Keratinocyte (primary cell): ENCODE results near the gene SCAMP1. TPM values are rescaled to one million over a fixed set of nuclear protein-coding genes. Genes with fewer than 3 reads are reported as not detected.

Experiments
- DNase-seq: peaks from one replicate; pipeline ENCODE4 v3.0.0-alpha.2; 2011; ENCODE audit warnings: low read depth, missing footprints, low spot score
- FAIRE-seq: peaks from 2 replicates; lab custom pipeline; 2011; peaks lifted over from hg19 to GRCh38; lab: Jason Lieb, UNC
- H2AFZ ChIP-seq: 2 replicates; pipeline ENCODE4 v1.6.0; 2012; ENCODE audit warnings: low read length, control low read depth, inconsistent platforms; ENCODE audit not compliant: control insufficient read depth
- H3K27ac ChIP-seq: 2 replicates; pipeline ENCODE4 v1.5.1; 2011; ENCODE audit warnings: low read length; ENCODE audit not compliant: control insufficient read depth, insufficient read depth
- H3K27me3 ChIP-seq: 3 replicates; pipeline ENCODE4 v1.6.0; 2011; ENCODE audit warnings: low read length; ENCODE audit not compliant: control insufficient read depth, insufficient read depth; ENCODE audit errors: extremely low read depth
- H3K36me3 ChIP-seq, 2 experiments: 2 replicates in 1 of 2; 3 replicates in 1 of 2; pipeline ENCODE4 v1.5.1; 2011; ENCODE audit warnings: low read length in 2 of 2, mild to moderate bottlenecking in 1 of 2; ENCODE audit not compliant: control insufficient read depth in 2 of 2, insufficient read depth in 2 of 2; ENCODE audit errors: extremely low read depth in 1 of 2
- H3K4me1 ChIP-seq: 3 replicates; pipeline ENCODE4 v1.5.1; 2011; ENCODE audit warnings: low read length; ENCODE audit not compliant: control insufficient read depth, insufficient read depth; ENCODE audit errors: extremely low read depth
- H3K4me2 ChIP-seq: 3 replicates; pipeline ENCODE4 v1.6.0; 2011; ENCODE audit warnings: low read depth, low read length; ENCODE audit not compliant: control insufficient read depth, insufficient read depth; ENCODE audit errors: extremely low read depth
- H3K4me3 ChIP-seq, 3 experiments: fragments of 200-600 bp in 1 of 3; sonication (generic) in 1 of 3; 2 replicates in 2 of 3; 3 replicates in 1 of 3; pipeline ENCODE4 v1.5.1; 2011 to 2016; ENCODE audit warnings: low read length in 3 of 3, mild to moderate bottlenecking in 3 of 3, control low read depth in 2 of 3, inconsistent platforms in 1 of 3, low read depth in 1 of 3, mixed read lengths in 1 of 3, mixed run types in 1 of 3, moderate library complexity in 1 of 3; ENCODE audit not compliant: control insufficient read depth in 2 of 3, insufficient read depth in 2 of 3; ENCODE audit errors: extremely low read depth in 1 of 3
- H3K79me2 ChIP-seq: 2 replicates; pipeline ENCODE4 v1.6.0; 2012; ENCODE audit warnings: low read length; ENCODE audit not compliant: control insufficient read depth, insufficient read depth
- H3K9ac ChIP-seq: 3 replicates; pipeline ENCODE4 v1.6.0; 2011; ENCODE audit warnings: low read length; ENCODE audit not compliant: control insufficient read depth, insufficient read depth; ENCODE audit errors: extremely low read depth
- H3K9me1 ChIP-seq: 3 replicates; pipeline ENCODE4 v1.6.0; 2011; ENCODE audit warnings: low read length; ENCODE audit not compliant: control insufficient read depth, insufficient read depth; ENCODE audit errors: extremely low read depth
- H3K9me3 ChIP-seq: 2 replicates; pipeline ENCODE4 v1.5.1; 2012; ENCODE audit warnings: low read depth, low read length; ENCODE audit not compliant: control insufficient read depth
- H4K20me1 ChIP-seq: 3 replicates; pipeline ENCODE4 v1.6.0; 2011; ENCODE audit warnings: low read length; ENCODE audit not compliant: control insufficient read depth, insufficient read depth; ENCODE audit errors: extremely low read depth
- EZH2 ChIP-seq: IDR thresholded peaks from one replicate; pipeline ENCODE4 v1.6.1; 2012; ENCODE audit warnings: inconsistent platforms, mild to moderate bottlenecking, low read length, moderate library complexity
- dilution Hi-C: fragments of 300-500 bp; cut with MboI; formaldehyde crosslinking; loops from one replicate; pipeline ENCODE4 v1.7.0; 2020; ENCODE audit warnings: low sequenced_read_pairs; ENCODE audit not compliant: extremely low pct_ligation_motif_present
- polyA plus RNA-seq, 5 experiments: library from polyadenylated mRNA; depleted of rRNA in 3 of 5; stranded (reverse) in 3 of 5; stranded (forward) in 1 of 5; unstranded in 1 of 5; fragments of >200 nt; gene quantifications; 1 replicate in 1 of 5; 2 replicates in 3 of 5; 3 replicates in 1 of 5; pipeline versions ENCODE4 v1.2.1 to v1.2.3, GENCODE V29; 2011 to 2012; ENCODE audit warnings: missing spikeins in 2 of 5, low read depth in 1 of 5, low replicate concordance in 1 of 5
- TF ChIP-seq, protein P1 (sequence below), 3 experiments: IDR thresholded peaks in 1 of 3; conservative IDR thresholded peaks in 1 of 3; optimal IDR thresholded peaks in 1 of 3; 2 replicates in 2 of 3; 3 replicates in 1 of 3; pipeline versions ENCODE3 to v1.5.1; 2011; ENCODE audit warnings: low read length in 3 of 3, mild to moderate bottlenecking in 3 of 3, moderate library complexity in 2 of 3, control low read depth in 1 of 3, inconsistent platforms in 1 of 3; ENCODE audit not compliant: insufficient read depth in 2 of 3; ENCODE audit errors: extremely low read depth in 1 of 3

Gene SCAMP1
- polyA plus RNA-seq, 1 donor (not counting 4 experiments of a cell fraction or from before 2014, with no cell fraction given) = 36.6 TPM

GRCh38 chr5:78323241-78323640 lies 37.2 kb upstream of the SCAMP1 start:
- H3K36me3 ChIP-seq = no peaks in the 10 kb centered on the region
- DNase-seq = no peak
- no peaks in the 10 kb centered on the region for H3K27me3 ChIP-seq
- no peaks in the 10 kb centered on the region for H3K79me2 ChIP-seq
- no peak for FAIRE-seq
- H2AFZ ChIP-seq = no peak overlapping the region
- no peaks in the 10 kb centered on the region for H3K9me1 ChIP-seq
- no peaks in the 10 kb centered on the region for H4K20me1 ChIP-seq
- H3K4me2 ChIP-seq = no peak overlapping the region
- no peaks in the 10 kb centered on the region for H3K9me3 ChIP-seq
- dilution Hi-C loops = no loop called here
- H3K4me1 ChIP-seq = peaks cover 15% of the 10 kb centered on the region
- no peak overlapping the region for H3K9ac ChIP-seq
- H3K27ac ChIP-seq = no peak overlapping the region
- TF ChIP-seq, protein P1, sequence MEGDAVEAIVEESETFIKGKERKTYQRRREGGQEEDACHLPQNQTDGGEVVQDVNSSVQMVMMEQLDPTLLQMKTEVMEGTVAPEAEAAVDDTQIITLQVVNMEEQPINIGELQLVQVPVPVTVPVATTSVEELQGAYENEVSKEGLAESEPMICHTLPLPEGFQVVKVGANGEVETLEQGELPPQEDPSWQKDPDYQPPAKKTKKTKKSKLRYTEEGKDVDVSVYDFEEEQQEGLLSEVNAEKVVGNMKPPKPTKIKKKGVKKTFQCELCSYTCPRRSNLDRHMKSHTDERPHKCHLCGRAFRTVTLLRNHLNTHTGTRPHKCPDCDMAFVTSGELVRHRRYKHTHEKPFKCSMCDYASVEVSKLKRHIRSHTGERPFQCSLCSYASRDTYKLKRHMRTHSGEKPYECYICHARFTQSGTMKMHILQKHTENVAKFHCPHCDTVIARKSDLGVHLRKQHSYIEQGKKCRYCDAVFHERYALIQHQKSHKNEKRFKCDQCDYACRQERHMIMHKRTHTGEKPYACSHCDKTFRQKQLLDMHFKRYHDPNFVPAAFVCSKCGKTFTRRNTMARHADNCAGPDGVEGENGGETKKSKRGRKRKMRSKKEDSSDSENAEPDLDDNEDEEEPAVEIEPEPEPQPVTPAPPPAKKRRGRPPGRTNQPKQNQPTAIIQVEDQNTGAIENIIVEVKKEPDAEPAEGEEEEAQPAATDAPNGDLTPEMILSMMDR (optimal IDR thresholded peaks at IDR 0.05 in 1 of 3, IDR thresholded peaks at IDR 0.05 in 1 of 3, conservative IDR thresholded peaks at IDR 0.05 in 1 of 3; ENCODE audit: extremely low read depth in 1 of 3, insufficient read depth in 2 of 3, low read length in 3 of 3) = no peak
- TF ChIP-seq EZH2 = no peak
- H3K4me3 ChIP-seq = no peak overlapping the region

- no peak overlapping the region for H3K9ac ChIP-seq
- H3K36me3 ChIP-seq = no peaks in the 10 kb centered on the region
- no peak overlapping the region for H2AFZ ChIP-seq
- no peak overlapping the region for H3K27ac ChIP-seq
- TF ChIP-seq, protein P1 (optimal IDR thresholded peaks at IDR 0.05 in 1 of 3, IDR thresholded peaks at IDR 0.05 in 1 of 3, conservative IDR thresholded peaks at IDR 0.05 in 1 of 3; ENCODE audit: extremely low read depth in 1 of 3, insufficient read depth in 2 of 3, low read length in 3 of 3) = no peak
- no peak for TF ChIP-seq EZH2
- H3K4me1 ChIP-seq = peaks cover 22% of the 10 kb centered on the region
- H4K20me1 ChIP-seq = no peaks in the 10 kb centered on the region
- dilution Hi-C loops = no loop called here
- FAIRE-seq (no peak), DNase-seq (no peak)
- no peaks in the 10 kb centered on the region for H3K9me3 ChIP-seq
- H3K4me2 ChIP-seq = no peak overlapping the region
- no peaks in the 10 kb centered on the region for H3K79me2 ChIP-seq
- no peaks in the 10 kb centered on the region for H3K9me1 ChIP-seq
- H3K27me3 ChIP-seq = no peaks in the 10 kb centered on the region
- no peak overlapping the region for H3K4me3 ChIP-seq
Observed at GRCh38 chr5:78326930-78327329, 33.5 kb upstream of the SCAMP1 start.
